Measurements from ENCODE around the gene MRAP2.
"Not testable (repeated sequence)": the region's sequence is repeated elsewhere in the genome, so short reads cannot be mapped to it uniquely, and the experiment has no call there.

Gene MRAP2

DNA sequence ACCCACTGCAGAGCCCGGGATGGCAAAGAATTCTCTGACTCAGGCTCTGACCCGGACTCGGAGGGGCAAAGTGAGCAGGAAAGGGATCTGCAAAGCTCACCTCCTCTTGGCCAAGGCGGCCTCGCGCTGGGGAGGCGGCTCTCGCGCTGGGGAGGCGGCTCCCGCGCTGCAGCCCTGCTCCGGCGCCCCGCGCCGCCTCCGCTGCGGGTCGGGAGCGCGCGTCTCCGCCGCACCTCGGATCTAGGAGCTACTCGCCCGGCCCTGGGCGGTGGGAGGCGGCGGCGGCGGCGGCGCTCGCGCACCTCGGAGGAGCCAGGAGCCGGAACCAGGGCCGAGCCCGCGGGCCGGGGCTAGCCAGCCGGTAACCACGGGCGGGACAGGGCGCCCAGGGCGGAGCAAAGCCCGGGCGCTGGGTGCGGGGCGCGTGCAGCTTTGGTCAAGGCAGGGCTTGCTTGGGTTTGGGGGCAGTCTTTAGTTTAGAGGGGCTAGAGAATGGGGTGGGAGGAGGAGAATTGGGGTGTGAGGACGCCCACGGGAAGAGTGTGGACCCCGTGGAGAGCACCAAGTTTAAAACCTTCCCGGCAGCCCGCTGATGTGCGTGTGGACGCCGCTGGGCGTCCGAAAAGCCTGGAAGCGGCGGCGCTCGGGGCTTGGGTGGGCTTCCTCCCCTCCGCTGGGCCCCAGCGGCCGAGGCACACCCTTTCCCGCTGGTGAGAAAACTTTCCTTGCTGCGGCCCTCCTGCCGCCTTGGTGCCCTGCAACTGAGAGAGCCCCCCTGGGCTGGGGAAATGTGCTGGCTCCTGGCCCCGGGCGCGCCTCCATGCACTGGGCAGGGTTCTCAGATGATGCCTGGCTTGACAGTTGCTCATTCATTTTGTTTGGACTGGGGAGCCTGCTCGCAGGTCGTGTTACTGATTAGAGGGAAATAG, at the start of gene MRAP2:
Gene MRAP2 (plus strand): TSS at position 250 of the 929 bp plus-strand sequence. CDS start 21,547 bp downstream, outside the sequence.
- DNase-seq: no peak

- DNase-seq: no peak
These were observed 49.2 kb upstream of the MRAP2 start for GRCh38 chr6:83984411-83984810.

GRCh38 chr6:83985308-83985713, 48.3 kb upstream of the MRAP2 start:
- DNase-seq: no peak

GRCh38 chr6:83985715-83986114, 47.9 kb upstream of the MRAP2 start:
- DNase-seq: no peak

DNA sequence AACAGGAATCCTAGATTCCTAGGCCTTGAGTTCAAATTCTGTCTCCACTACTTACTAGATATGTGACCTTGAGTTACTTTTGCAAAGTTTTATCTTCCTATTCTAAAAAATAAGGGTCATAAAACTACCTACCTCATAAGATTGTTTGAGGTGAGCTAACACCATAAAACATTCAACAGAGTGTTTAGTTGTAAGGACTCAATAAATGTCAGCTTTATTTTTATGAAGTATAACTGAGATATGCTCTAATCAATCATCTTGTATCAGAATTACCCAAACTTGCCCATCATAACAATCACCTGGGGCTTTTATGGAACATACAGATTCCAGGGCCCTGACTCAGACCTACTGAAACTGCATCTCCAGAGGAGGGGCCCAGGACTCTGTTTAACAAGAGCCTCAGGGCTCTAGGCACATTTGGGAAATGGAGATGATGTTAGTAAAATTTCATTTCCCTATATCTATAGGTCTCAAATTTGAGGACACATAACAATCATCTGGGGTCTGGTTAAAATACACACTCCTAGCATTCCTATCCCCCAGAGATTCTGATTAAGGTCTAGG, 35.5 kb upstream of the MRAP2 start:
- no peak for DNase-seq

DNA sequence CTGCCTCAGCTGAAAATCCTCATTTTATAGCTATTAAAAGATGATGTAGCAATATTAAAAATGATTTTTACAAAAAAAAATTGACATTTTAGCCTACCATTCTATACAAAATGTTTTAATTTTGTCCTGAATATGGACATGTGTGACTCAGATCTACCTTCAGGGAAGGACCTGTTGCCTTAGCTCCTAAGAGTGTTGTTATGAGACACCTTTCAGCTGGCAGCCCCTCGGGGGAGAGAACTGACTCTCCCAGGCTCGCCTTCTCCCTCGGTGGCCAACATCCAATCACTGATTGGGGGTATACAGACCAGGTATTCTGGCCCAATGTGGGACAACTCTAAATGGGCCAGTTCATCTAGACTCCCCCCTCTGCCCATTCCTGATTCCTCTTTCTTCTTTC, 32.5 kb upstream of the MRAP2 start:
- DNase-seq: no peak

GRCh38 chr6:84002226-84002625, 31.3 kb upstream of the MRAP2 start:
- no peak for DNase-seq

DNA sequence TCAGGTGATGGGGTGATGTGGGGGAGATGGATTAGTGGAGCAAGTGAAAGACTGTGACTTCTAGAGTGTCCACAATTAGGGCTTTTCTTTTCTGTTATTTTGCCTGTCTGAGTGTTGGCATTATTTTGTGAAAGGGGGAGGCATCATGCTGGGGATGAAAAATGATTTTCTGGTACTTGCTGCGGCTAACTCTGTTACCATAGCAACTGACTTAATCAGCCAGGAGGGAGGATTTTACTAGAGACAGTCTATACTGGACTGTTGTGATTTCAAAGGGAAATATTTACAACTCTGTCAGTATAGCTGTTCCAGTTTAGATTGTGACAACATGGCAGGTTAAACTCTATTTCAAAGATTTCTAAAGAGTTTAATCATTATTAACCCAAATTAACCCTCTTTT, 30.4 kb upstream of the MRAP2 start:
- DNase-seq: no peak

- DNase-seq: no peak
These were observed 29.9 kb upstream of the MRAP2 start for GRCh38 chr6:84003654-84004053.

GRCh38 chr6:84007871-84008270, 25.7 kb upstream of the MRAP2 start:
- DNase-seq: no peak

DNA sequence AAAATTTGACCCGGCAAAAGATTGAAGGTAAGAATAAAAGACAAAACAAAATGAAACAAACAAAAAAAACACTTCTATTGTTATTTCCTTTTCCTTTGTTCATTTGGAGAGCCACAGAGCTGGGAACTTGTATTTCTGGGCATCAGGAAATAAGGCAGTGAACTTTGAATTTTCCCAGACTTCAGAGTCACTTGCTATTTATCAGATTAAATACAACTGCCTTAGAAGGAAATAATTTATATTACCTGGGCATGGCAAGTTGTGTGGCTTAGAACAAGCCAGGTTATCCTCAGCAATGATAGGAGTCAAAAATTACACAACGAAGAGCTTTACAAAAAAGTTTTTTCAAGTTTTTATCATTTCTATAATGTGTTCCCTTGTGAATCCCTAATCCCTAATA, 20.2 kb upstream of the MRAP2 start:
- no peak for DNase-seq

DNA sequence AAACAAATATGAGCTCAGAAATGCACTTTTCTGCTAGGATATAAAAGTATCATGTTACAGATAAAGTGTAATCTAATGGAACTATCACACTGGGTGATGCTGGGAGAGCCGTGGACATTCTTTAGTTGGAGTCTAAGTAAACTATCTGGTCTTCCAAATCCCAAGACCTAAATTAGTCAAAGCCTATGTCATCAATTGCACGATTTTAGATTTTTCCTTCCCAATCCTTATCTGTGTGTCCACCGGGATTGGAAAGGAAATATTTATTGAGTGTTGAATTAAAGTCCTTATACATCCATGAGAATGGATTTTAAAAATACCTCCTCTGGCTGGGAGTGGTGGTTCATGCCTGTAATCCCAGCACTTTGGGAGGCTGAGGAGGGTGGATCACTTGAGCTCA, 19.6 kb upstream of the MRAP2 start:
- DNase-seq: no peak

DNA sequence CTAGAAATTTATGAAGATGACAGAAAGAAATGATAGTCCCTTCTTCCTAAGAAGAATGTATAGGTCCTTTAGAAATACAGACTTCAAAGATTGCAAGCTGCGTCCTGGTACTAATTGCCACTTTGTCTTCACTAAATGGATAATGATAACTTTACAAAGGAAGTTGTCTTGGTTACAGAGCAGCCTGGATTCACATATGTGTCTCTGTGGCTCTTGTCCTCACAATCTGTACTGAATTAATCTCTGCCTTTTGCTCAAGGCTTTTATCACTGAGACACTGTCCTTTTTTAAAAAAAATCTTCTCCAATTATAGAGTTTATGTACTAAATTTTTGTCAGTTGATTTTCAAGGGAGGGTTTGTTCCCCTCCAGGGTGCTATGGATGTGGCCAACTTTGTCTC, 17.5 kb upstream of the MRAP2 start:
- DNase-seq: no peak

GRCh38 chr6:84017709-84018452, 15.7 kb upstream of the MRAP2 start:
- DNase-seq: no peak

- no peak for DNase-seq
These were observed 15.0 kb upstream of the MRAP2 start for GRCh38 chr6:84018453-84019061.

GRCh38 chr6:84019141-84019841, 14.3 kb upstream of the MRAP2 start:
- DNase-seq: no peak

GRCh38 chr6:84019842-84020211, 13.7 kb upstream of the MRAP2 start:
- no peak for DNase-seq

DNA sequence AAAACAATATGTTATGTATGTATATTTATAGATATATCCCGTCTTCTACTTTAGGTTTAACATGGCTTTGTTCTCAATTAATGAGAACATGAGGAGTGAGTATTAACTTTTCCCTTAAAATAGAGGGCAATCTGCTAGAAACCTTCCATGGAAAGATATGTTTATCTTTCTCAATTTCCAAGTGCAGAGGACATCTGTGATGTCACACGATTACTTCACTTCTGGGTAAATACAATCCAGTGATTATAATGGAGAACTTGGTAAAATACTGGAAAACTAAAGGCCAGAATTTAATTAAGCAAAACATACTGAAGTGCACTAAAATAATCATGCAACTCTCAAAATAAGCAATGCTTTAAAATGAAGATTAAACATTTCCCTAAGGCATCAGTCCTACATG, 11.9 kb upstream of the MRAP2 start:
- no peak for DNase-seq

DNA sequence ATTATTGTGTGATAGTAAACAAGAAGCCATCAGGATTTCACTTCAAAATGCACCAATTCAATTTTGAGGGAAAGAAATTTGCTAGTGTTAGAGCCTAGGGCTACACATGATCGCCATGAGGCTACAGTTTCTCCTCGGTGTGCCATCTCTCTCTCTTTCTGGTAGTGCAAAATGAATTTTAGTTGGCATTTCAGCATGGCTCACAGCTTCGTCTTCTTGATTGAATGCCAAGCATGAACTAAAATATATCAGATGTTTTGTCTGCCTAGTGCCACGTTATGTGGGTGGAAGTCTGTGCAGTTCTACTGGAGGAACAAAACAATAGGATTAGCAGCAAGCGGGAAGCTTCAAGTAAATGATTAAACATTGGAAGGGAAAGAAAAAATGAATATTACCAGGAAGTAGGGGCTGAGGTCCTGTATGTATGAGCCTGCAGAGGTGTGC, 6.8 kb upstream of the MRAP2 start:
- no peak for DNase-seq

DNA sequence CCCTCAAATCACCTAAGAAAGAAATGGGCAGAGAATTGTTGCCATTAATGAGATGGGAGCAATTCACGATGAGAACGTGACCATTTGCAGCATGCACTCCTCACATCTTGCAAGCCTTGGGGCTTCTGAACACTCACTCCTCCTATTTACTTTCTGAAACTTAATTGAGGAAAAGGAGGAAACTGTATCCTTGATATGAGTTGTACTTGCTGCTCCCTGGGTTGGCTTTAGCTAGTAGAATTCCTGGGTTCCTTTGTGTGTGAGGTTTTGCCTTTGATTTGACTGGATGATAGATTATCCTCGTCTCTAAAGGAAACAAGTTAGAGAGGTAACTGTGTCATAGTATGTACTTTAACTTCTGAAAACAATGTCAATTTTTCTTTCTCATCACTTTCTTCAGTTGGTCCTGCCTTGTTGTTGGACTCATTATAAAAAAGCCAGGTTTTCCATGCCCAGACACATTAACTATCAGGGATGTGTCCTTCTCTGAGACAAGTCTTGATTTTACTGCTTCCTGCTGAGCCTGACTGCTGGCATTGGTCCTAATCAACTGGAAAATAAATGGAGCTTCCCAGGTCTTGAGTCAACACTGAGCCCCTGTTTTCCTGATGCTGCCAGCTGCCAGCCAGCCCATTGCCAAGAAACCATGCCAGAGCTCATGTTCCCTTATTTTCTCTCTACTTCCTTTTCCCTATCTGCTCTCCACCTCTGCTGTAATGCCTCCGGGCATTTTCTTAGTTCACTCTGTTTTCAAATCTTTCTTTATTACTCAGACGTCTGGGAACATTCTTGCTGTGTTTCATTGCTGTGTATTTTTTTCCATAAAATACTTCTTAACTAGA, 6.0 kb upstream of the MRAP2 start:
- no peak for DNase-seq

DNA sequence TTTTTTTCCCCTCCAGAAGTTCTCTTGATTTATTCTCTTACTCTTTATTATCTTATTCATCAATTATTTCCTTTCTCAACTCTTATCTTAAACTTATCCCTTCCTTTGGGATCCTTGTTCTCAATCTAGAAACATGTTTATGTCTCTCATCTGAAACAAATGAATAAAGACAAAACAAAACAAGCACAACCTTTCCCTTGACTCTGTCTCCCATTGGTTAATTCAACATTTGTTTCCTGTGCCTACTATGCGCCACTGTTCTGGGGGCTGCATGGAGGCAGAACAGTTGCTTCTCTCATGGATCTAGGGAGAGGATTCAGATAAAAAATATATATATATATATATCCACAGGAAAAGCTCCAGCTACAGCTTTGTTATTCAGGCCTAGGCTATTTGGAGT, 5.2 kb upstream of the MRAP2 start:
- DNase-seq: no peak

GRCh38 chr6:84032000-84032399, 1.6 kb upstream of the MRAP2 start:
- DNase-seq: not testable (repeated sequence)
